GM19351 (cell line): ENCODE data around the gene UVSSA.
A peak's percentile ranks its signal among the peaks of the same experiment; 100 is the strongest.

Experiments used
- ATAC-seq: cut with Tn5 transposase; IDR thresholded peaks from one replicate; pipeline ENCODE4 v1.9.1; 2021; ENCODE audit warnings: mild to moderate bottlenecking, moderate library complexity; ENCODE audit not compliant: unreplicated experiment

Gene UVSSA

GRCh38 chr4:1345903-1346780 lies 866 bp upstream of the UVSSA start:
- peak; percentile 24 for ATAC-seq

- ATAC-seq, result peak; percentile 27
Measured at GRCh38 chr4:1347410-1347864, 429 bp downstream of the UVSSA start.

- ATAC-seq, result no peak
Measured at GRCh38 chr4:1348014-1348513, 1.1 kb downstream of the UVSSA start.

- ATAC-seq, result no peak
Measured at GRCh38 chr4:1348746-1349145, 1.7 kb downstream of the UVSSA start.

GRCh38 chr4:1349359-1350168 lies 2.6 kb downstream of the UVSSA start:
- ATAC-seq, result no peak

GRCh38 chr4:1350169-1350520 lies 3.1 kb downstream of the UVSSA start:
- ATAC-seq, result no peak

GRCh38 chr4:1351854-1352566 lies 5.0 kb downstream of the UVSSA start:
- peak; percentile 34 for ATAC-seq

- ATAC-seq, result no peak
Measured at GRCh38 chr4:1352567-1352900, 5.5 kb downstream of the UVSSA start.

GRCh38 chr4:1353186-1354055 lies 6.4 kb downstream of the UVSSA start:
- ATAC-seq, result no peak

GRCh38 chr4:1354136-1354982 lies 7.4 kb downstream of the UVSSA start:
- ATAC-seq, result no peak

- no peak for ATAC-seq
Measured at GRCh38 chr4:1354983-1355275, 7.9 kb downstream of the UVSSA start.

- no peak for ATAC-seq
Measured at GRCh38 chr4:1355378-1355777, 8.4 kb downstream of the UVSSA start.

GRCh38 chr4:1356181-1356998 lies 9.4 kb downstream of the UVSSA start:
- ATAC-seq, result no peak

GRCh38 chr4:1357356-1358248 lies 10.6 kb downstream of the UVSSA start:
- no peak for ATAC-seq

- ATAC-seq, result no peak
Measured at GRCh38 chr4:1358421-1359143, 11.6 kb downstream of the UVSSA start.

- ATAC-seq, result no peak
Measured at GRCh38 chr4:1359144-1359501, 12.1 kb downstream of the UVSSA start.

GRCh38 chr4:1359976-1360375 lies 13.0 kb downstream of the UVSSA start:
- ATAC-seq, result no peak
